ENCODE measurements around the gene PRTFDC1. TPM values are rescaled to one million over a fixed set of nuclear protein-coding genes. Genes with fewer than 3 reads are reported as not detected.

The PRTFDC1 gene
- total and polyA plus RNA-seq, 10 donors = 0.85 to 3.8 (median 2.6) TPM

DNA sequence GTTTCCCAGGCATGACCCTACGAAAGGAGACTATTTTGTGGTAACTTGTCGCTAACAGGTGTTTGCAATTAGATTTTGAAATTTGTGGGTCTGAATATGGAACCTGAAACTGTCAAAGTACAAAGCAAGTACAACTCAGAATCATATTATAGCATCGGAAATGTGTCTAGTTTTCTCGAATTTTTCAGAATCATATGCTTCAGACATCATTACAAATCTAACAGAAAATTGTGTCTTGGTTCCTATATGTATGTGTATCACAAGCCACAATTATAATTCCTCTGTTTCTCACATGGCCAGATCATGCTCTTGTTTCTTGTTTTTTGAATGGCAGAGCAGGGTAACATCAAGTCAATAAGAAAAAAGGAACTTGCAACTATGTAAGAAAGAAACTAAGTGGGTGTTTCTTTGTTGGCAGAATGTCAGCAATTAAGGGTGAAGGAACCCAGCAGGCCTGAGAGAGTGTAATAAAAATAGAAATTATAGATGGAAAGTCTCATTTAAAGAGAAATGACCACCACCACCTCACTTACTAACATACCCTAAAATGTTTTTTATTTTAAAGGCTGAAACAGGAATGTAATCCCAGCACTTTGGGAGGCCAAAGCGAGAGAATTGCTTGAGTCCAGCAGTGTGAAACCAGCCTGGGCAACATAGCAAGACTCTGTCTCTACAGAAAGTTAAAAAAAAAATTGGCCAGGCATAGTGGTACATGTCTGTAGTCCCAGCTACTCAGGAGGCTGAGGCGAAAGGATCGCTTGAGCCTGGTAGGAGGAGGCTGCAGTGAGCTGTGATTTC lies 51.3 kb downstream of the PRTFDC1 start:
- no peak overlapping the region for H3K4me3 ChIP-seq
- no peaks in the 10 kb centered on the region for H3K27me3 ChIP-seq (replicated peaks in 1 of 7)
- TF ChIP-seq, protein P1, sequence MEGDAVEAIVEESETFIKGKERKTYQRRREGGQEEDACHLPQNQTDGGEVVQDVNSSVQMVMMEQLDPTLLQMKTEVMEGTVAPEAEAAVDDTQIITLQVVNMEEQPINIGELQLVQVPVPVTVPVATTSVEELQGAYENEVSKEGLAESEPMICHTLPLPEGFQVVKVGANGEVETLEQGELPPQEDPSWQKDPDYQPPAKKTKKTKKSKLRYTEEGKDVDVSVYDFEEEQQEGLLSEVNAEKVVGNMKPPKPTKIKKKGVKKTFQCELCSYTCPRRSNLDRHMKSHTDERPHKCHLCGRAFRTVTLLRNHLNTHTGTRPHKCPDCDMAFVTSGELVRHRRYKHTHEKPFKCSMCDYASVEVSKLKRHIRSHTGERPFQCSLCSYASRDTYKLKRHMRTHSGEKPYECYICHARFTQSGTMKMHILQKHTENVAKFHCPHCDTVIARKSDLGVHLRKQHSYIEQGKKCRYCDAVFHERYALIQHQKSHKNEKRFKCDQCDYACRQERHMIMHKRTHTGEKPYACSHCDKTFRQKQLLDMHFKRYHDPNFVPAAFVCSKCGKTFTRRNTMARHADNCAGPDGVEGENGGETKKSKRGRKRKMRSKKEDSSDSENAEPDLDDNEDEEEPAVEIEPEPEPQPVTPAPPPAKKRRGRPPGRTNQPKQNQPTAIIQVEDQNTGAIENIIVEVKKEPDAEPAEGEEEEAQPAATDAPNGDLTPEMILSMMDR (IDR thresholded peaks at IDR 0.05 in 8 of 11, conservative IDR thresholded peaks at IDR 0.05 in 3 of 11) = no peak
- no peak for TF ChIP-seq POLR2AphosphoS5 (IDR thresholded peaks at IDR 0.05)
- no peak for TF ChIP-seq POLR2A (IDR thresholded peaks at IDR 0.05)
- peak overlapping the region; percentile 55 to 82 (median 73) for H3K27ac ChIP-seq
- H3K4me1 ChIP-seq = peaks cover 11 to 42% (median 29%) of the 10 kb centered on the region in 6 donors
- intact Hi-C loops (cut with DNase I; ENCODE audit: low total_unique reads) = no loop called here
- no peak for DNase-seq
- no peaks in the 10 kb centered on the region for H3K36me3 ChIP-seq
- no peaks in the 10 kb centered on the region for H3K9me3 ChIP-seq
- 62 to 70% (median 64%) methylated on average over 7 of the region's 7 CpGs for WGBS, 5 donors

DNA sequence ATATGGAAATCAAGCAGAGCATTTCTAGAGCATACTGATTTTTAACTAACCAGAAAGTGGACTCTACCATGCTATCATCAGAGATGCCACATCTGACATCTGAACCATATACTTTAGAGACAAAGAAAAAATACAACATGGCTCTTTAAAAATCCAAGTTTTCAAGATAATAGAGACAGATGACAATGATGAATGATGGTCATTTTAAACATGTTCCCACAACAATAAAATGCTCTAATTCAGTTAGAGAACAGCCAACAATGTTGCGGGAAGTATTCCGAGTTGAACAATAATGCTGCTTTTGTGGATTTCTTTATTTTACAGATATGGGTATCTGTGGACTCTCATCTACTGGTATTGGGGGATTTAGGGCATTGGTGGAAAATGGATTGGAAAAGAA lies 52.8 kb downstream of the PRTFDC1 start:
- WGBS, 5 donors = 83 to 93% (median 88%) methylated on average over 2 of the region's 2 CpGs
- Histone ChIP-seq H3K27me3 (replicated peaks in 1 of 7) (no peaks in the 10 kb centered on the region), H3K4me3 (no peak overlapping the region), H3K4me1 (peaks cover 12 to 51% (median 33%) of the 10 kb centered on the region in 6 donors), H3K9me3 (no peaks in the 10 kb centered on the region), H3K36me3 (no peaks in the 10 kb centered on the region), H3K27ac (peak overlapping the region in 5 of 8 donors; percentile 67 to 82 (median 78))
- intact Hi-C loops (cut with DNase I; ENCODE audit: low total_unique reads) = no loop called here
- no peak for DNase-seq
- no peak for TF ChIP-seq POLR2AphosphoS5 (IDR thresholded peaks at IDR 0.05)
- TF ChIP-seq, protein P1 (IDR thresholded peaks at IDR 0.05 in 8 of 11, conservative IDR thresholded peaks at IDR 0.05 in 3 of 11) = no peak
- TF ChIP-seq POLR2A (IDR thresholded peaks at IDR 0.05) = no peak

GRCh38 chr10:24898501-24898900 lies 53.9 kb downstream of the PRTFDC1 start:
- intact Hi-C loops (cut with DNase I; ENCODE audit: low total_unique reads) = no loop called here
- Histone ChIP-seq H3K4me3 (no peak overlapping the region), H3K27ac (no peak overlapping the region), H3K9me3 (no peaks in the 10 kb centered on the region), H3K27me3 (replicated peaks in 1 of 7) (no peaks in the 10 kb centered on the region), H3K4me1 (peaks cover 17 to 61% (median 40%) of the 10 kb centered on the region in 6 donors), H3K36me3 (no peaks in the 10 kb centered on the region)
- TF ChIP-seq, protein P1 (IDR thresholded peaks at IDR 0.05 in 8 of 11, conservative IDR thresholded peaks at IDR 0.05 in 3 of 11) = no peak
- no peak for TF ChIP-seq POLR2AphosphoS5 (IDR thresholded peaks at IDR 0.05)
- no peak for TF ChIP-seq POLR2A (IDR thresholded peaks at IDR 0.05)
- 88 to 100% (median 90%) methylated on average over 2 of the region's 2 CpGs for WGBS, 5 donors
- DNase-seq = no peak

- H3K4me1 ChIP-seq = peaks cover 16 to 54% (median 36%) of the 10 kb centered on the region in 6 donors
- no peak for DNase-seq
- peak overlapping the region in 1 of 8 donors; percentile 26 for H3K27ac ChIP-seq
- H3K27me3 ChIP-seq (replicated peaks in 1 of 7) = no peaks in the 10 kb centered on the region
- H3K9me3 ChIP-seq = no peaks in the 10 kb centered on the region
- 62 to 76% (median 65%) methylated on average over 4 of the region's 4 CpGs for WGBS, 5 donors
- TF ChIP-seq, protein P1 (IDR thresholded peaks at IDR 0.05 in 8 of 11, conservative IDR thresholded peaks at IDR 0.05 in 3 of 11) = no peak
- TF ChIP-seq POLR2AphosphoS5 (IDR thresholded peaks at IDR 0.05) (no peak), POLR2A (IDR thresholded peaks at IDR 0.05) (no peak)
- H3K4me3 ChIP-seq = no peak overlapping the region
- intact Hi-C loops (cut with DNase I; ENCODE audit: low total_unique reads) = no loop called here
- no peaks in the 10 kb centered on the region for H3K36me3 ChIP-seq
Measured at GRCh38 chr10:24897326-24897926, 55.0 kb downstream of the PRTFDC1 start.
